ENCODE measurements around the gene TGFB1I1. TPM values are rescaled to one million over a fixed set of nuclear protein-coding genes. Genes with fewer than 3 reads are reported as not detected.
A peak's percentile ranks its signal among the peaks of the same experiment; 100 is the strongest.
"Not testable (repeated sequence)": the region's sequence is repeated elsewhere in the genome, so short reads cannot be mapped to it uniquely, and the experiment has no call there.

The TGFB1I1 gene
- total and polyA plus RNA-seq, 5 donors = 33.2 to 87.6 (median 48.1) TPM

- H3K4me1 ChIP-seq (ENCODE audit: control insufficient read depth, insufficient read depth, low read length) = no peaks in the 10 kb centered on the region
- H3K9me3 ChIP-seq (ENCODE audit: control insufficient read depth, low read length) = no peaks in the 10 kb centered on the region
- H3K4me3 ChIP-seq (ENCODE audit: low read length) = no peak overlapping the region
- DNase-seq (peak in 1 of 3 donors; percentile 31), ATAC-seq (no peak)
- H3K27me3 ChIP-seq (ENCODE audit: control insufficient read depth, insufficient read depth) = no peaks in the 10 kb centered on the region
- WGBS = 87% methylated on average over 22 of the region's 22 CpGs
- H3K27ac ChIP-seq (ENCODE audit: low read length) = no peak overlapping the region
- intact Hi-C loops (cut with DNase I) = no loop called here
These were observed 17.9 kb downstream of the TGFB1I1 start for GRCh38 chr16:31489616-31490584.

DNA sequence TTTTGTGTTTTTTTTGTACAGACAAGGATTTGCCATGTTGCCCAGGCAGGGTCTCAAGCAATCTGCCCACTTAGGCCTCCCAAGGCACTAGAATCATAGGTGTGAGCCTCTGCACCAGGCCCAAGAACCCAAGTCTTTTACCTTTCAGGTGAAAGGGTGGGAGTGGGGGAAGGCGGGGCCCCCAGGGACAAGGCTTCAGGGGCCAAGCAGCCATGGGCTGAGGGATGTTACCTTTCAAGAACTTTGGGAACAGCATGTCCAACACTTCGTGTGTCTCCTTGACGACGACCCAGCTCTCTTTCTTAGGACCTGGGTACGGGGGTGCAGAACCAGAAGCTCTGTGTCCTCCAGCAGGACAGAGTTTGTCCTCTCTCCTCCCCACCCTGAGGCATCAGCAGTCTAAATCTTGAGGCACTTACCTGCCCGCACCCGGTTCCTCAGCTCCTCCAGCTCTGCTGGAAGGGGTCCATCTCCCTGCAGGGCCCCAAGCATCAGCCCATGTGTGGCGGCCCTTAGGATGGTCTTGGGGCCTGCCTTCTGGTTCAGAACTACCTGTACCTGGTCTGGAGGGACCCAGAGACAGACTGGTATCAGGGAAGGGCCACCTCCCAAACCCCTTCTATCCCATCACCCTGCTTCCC, 19.9 kb downstream of the TGFB1I1 start:
- DNase-seq (no peak), ATAC-seq (no peak)
- no peak overlapping the region for H3K4me3 ChIP-seq (ENCODE audit: low read length)
- WGBS = 92% methylated on average over 8 of the region's 8 CpGs
- intact Hi-C loops (cut with DNase I) = no loop called here
- H3K27me3 ChIP-seq (ENCODE audit: control insufficient read depth, insufficient read depth) = no peaks in the 10 kb centered on the region
- H3K27ac ChIP-seq (ENCODE audit: low read length) = no peak overlapping the region
- H3K4me1 ChIP-seq (ENCODE audit: control insufficient read depth, insufficient read depth, low read length) = no peaks in the 10 kb centered on the region
- no peaks in the 10 kb centered on the region for H3K9me3 ChIP-seq (ENCODE audit: control insufficient read depth, low read length)

- ATAC-seq (no peak), DNase-seq (no peak)
- intact Hi-C loops (cut with DNase I) = no loop called here
- no peak overlapping the region for H3K27ac ChIP-seq (ENCODE audit: low read length)
- 93% methylated on average over 18 of the region's 18 CpGs for WGBS
- no peaks in the 10 kb centered on the region for H3K9me3 ChIP-seq (ENCODE audit: control insufficient read depth, low read length)
- no peak overlapping the region for H3K4me3 ChIP-seq (ENCODE audit: low read length)
- no peaks in the 10 kb centered on the region for H3K27me3 ChIP-seq (ENCODE audit: control insufficient read depth, insufficient read depth)
- H3K4me1 ChIP-seq (ENCODE audit: control insufficient read depth, insufficient read depth, low read length) = no peaks in the 10 kb centered on the region
These were observed 21.7 kb downstream of the TGFB1I1 start for GRCh38 chr16:31493506-31494125.

- ATAC-seq (no peak), DNase-seq (no peak)
- Histone ChIP-seq H3K4me3 (ENCODE audit: low read length) (no peak overlapping the region), H3K9me3 (ENCODE audit: control insufficient read depth, low read length) (no peaks in the 10 kb centered on the region), H3K27me3 (ENCODE audit: control insufficient read depth, insufficient read depth) (no peaks in the 10 kb centered on the region), H3K27ac (ENCODE audit: low read length) (no peak overlapping the region), H3K4me1 (ENCODE audit: control insufficient read depth, insufficient read depth, low read length) (no peaks in the 10 kb centered on the region)
- intact Hi-C loops (cut with DNase I) = no loop called here
- WGBS = 88% methylated on average over 10 of the region's 10 CpGs
These were observed 24.7 kb downstream of the TGFB1I1 start for GRCh38 chr16:31496670-31497069.

DNA sequence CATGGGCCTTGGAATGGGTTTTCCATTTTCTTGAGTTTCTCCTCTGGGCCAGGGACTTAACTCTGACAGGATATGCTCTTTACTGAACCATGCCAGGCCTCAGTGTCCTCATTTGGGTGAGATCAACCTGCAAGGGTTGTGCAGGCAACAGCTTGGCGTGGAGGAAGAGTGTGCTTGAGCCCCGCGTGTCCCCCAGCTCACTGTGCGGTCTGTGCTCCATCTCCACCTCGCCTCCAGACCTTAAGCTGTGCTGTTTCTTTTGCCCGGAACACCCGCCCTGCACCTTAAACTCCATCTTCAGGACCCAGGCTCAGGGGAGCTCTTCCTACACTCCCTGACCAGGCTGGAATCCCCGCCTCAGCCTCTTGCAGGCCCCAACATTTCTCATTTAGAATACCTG, 26.5 kb downstream of the TGFB1I1 start:
- Histone ChIP-seq H3K4me3 (ENCODE audit: low read length) (no peak overlapping the region), H3K9me3 (ENCODE audit: control insufficient read depth, low read length) (no peaks in the 10 kb centered on the region), H3K27me3 (ENCODE audit: control insufficient read depth, insufficient read depth) (no peaks in the 10 kb centered on the region), H3K4me1 (ENCODE audit: control insufficient read depth, insufficient read depth, low read length) (no peaks in the 10 kb centered on the region), H3K27ac (ENCODE audit: low read length) (no peak overlapping the region)
- no peak for DNase-seq
- no peak for ATAC-seq
- intact Hi-C loops (cut with DNase I) = no loop called here
- 98% methylated on average over 8 of the region's 8 CpGs for whole genome bisulfite sequencing

- no peaks in the 10 kb centered on the region for H3K9me3 ChIP-seq (ENCODE audit: control insufficient read depth, low read length)
- no peak overlapping the region for H3K4me3 ChIP-seq (ENCODE audit: low read length)
- intact Hi-C loops (cut with DNase I) = no loop called here
- no peak for ATAC-seq
- WGBS = 95% methylated on average over 8 of the region's 8 CpGs
- no peak overlapping the region for H3K27ac ChIP-seq (ENCODE audit: low read length)
- H3K27me3 ChIP-seq (ENCODE audit: control insufficient read depth, insufficient read depth) = no peaks in the 10 kb centered on the region
- no peak for DNase-seq
- H3K4me1 ChIP-seq (ENCODE audit: control insufficient read depth, insufficient read depth, low read length) = no peaks in the 10 kb centered on the region
These were observed 28.0 kb downstream of the TGFB1I1 start for GRCh38 chr16:31499928-31500327.

DNA sequence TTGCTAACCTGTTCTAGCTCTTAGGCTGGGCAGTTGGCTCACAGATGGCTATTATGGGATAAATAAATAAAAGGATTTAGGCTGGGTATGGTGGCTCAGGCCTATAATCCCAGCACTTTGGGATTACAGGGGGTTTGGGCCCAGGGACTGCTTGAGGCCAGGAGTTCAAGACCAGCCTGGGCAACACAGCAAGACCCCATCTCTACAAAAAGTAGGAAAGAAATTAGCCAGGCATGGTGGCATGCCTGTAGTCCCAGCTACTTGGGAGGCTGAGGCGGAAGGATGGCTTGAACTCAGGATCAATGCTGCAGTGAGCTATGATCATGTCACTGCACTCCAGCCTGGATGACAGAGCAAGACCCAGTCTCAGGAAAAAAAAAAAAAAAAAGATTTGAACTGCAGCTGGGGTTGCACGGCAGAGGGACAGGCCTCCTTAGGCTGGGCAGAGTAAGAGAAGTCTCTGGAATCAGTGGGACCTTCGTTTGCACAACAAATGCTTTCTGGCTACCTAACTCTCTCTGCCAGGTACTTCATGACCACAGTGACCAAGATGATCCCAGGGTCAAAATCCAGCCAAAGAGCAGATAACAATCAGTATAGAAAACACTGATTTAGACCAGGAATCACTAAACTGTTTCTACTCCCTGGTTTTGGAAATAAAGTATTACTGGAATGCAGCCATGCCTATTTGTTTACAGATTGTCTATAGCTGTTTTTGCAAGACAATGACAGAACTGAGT, 29.4 kb downstream of the TGFB1I1 start:
- 80% methylated on average over 3 of the region's 3 CpGs for WGBS
- intact Hi-C loops (cut with DNase I) = no loop called here
- H3K4me1 ChIP-seq (ENCODE audit: control insufficient read depth, insufficient read depth, low read length) = no peaks in the 10 kb centered on the region
- DNase-seq = no peak
- H3K9me3 ChIP-seq (ENCODE audit: control insufficient read depth, low read length) = no peaks in the 10 kb centered on the region
- no peak overlapping the region for H3K27ac ChIP-seq (ENCODE audit: low read length)
- H3K27me3 ChIP-seq (ENCODE audit: control insufficient read depth, insufficient read depth) = no peaks in the 10 kb centered on the region
- H3K4me3 ChIP-seq (ENCODE audit: low read length) = no peak overlapping the region
- ATAC-seq = no peak

DNA sequence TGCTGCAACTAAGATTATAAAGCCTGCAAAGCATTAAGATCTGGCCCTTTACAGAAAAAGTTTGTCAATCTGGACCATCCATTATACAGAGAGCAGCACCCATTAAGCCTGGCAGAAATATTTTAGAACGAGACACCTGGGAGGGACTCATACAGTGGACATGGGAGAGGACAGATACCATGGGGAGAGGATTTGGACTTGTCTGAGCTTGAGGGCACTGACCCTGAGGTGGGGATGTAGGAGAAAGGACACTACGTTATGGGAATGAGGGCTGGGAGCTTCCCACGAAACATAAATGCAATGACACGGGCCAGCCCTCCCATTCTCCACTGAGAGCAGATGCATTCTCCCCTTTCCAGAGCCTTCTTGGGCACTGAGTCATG, 30.0 kb downstream of the TGFB1I1 start:
- H3K4me3 ChIP-seq (ENCODE audit: low read length) = no peak overlapping the region
- no peak for ATAC-seq
- peaks cover 3% of the 10 kb centered on the region for H3K4me1 ChIP-seq (ENCODE audit: control insufficient read depth, insufficient read depth, low read length)
- no peaks in the 10 kb centered on the region for H3K9me3 ChIP-seq (ENCODE audit: control insufficient read depth, low read length)
- DNase-seq = no peak
- no peaks in the 10 kb centered on the region for H3K27me3 ChIP-seq (ENCODE audit: control insufficient read depth, insufficient read depth)
- no peak overlapping the region for H3K27ac ChIP-seq (ENCODE audit: low read length)
- 84% methylated on average over 4 of the region's 4 CpGs for WGBS
- intact Hi-C loops (cut with DNase I) = no loop called here

DNA sequence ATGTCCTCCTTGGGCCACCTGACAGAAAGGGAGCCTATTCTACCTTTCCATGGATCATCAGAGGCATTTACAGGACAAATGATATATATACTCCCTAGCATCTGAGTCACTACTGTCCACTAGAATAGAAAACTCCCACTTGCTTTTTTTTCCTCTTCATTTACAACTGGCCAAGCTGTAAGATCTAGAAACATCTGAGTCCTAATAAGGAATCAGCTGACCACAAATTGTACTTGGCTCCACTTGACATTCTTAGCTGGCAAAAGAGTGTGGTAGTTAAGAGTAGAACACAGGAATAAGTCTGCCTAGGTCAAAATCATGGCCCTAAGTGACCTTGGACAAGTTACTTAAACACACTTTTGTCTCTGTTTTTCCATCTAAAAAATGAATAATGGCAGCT, 31.0 kb downstream of the TGFB1I1 start:
- H3K9me3 ChIP-seq (ENCODE audit: control insufficient read depth, low read length) = no peaks in the 10 kb centered on the region
- H3K4me3 ChIP-seq (ENCODE audit: low read length) = no peak overlapping the region
- H3K27me3 ChIP-seq (ENCODE audit: control insufficient read depth, insufficient read depth) = no peaks in the 10 kb centered on the region
- intact Hi-C loops (cut with DNase I) = no loop called here
- H3K27ac ChIP-seq (ENCODE audit: low read length) = no peak overlapping the region
- H3K4me1 ChIP-seq (ENCODE audit: control insufficient read depth, insufficient read depth, low read length) = peaks cover 3% of the 10 kb centered on the region
- no peak for ATAC-seq
- no peak for DNase-seq

DNA sequence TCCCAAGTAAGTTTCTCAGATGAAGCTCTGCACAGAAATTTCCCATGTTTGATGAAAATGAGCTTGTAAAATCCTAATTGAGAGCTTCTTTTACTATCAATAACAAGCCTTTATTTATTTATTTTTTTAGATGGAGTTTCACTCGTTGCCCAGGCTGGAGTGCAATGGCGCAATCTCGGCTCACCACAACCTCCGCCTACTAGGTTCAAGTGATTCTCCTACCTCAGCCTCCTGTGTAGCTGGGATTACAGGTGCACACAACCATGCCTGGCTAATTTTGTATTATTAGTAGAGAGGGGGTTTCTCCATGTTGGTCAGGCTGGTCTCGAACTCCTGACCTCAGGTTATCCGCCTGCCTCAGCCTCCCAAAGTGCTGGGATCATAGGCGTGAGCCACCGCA, 31.6 kb downstream of the TGFB1I1 start:
- H3K27me3 ChIP-seq (ENCODE audit: control insufficient read depth, insufficient read depth); H3K27ac ChIP-seq (ENCODE audit: low read length); H3K9me3 ChIP-seq (ENCODE audit: control insufficient read depth, low read length); DNase-seq; ATAC-seq; H3K4me3 ChIP-seq (ENCODE audit: low read length); H3K4me1 ChIP-seq (ENCODE audit: control insufficient read depth, insufficient read depth, low read length); intact Hi-C loops (cut with DNase I): not testable (repeated sequence)
- 93% methylated on average over 8 of the region's 8 CpGs for WGBS

DNA sequence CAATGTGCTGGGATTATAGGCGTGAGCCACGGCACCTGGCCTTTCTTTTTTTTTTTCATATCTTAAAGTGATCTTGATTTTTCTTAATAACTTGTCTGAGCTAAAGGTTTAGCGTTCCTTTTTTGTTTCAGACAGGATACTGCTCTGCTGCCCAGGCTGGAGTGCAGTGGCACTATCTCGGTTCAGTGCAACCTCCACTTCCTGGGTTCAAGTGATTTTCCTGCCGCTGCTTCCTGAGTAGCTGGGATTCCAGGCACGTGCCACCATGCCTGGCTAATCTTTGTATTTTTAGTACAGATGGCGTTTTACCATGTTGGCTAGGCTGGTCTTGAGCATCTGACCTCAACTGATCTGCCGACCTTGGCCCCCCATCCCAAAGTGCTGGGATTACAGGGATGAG, 32.2 kb downstream of the TGFB1I1 start:
- H3K4me1 ChIP-seq (ENCODE audit: control insufficient read depth, insufficient read depth, low read length) = peaks cover 3% of the 10 kb centered on the region
- no peak for ATAC-seq
- no peak overlapping the region for H3K4me3 ChIP-seq (ENCODE audit: low read length)
- no peak overlapping the region for H3K27ac ChIP-seq (ENCODE audit: low read length)
- H3K9me3 ChIP-seq (ENCODE audit: control insufficient read depth, low read length) = no peaks in the 10 kb centered on the region
- 40% methylated on average over 8 of the region's 8 CpGs for WGBS
- intact Hi-C loops (cut with DNase I) = no loop called here
- no peak for DNase-seq
- H3K27me3 ChIP-seq (ENCODE audit: control insufficient read depth, insufficient read depth) = no peaks in the 10 kb centered on the region

All from right cardiac atrium (tissue), 5 donors.